Mammary epithelial cell (primary cell): ENCODE measurements around the gene PSEN1.

Source experiments
- CTCF ChIP-seq, 2 donors: IDR thresholded peaks in 1 of 2; conservative IDR thresholded peaks in 1 of 2; 2 replicates each; pipeline ENCODE4 v1.5.1; 2011 to 2012; ENCODE audit warnings: inconsistent platforms in 2 of 2, low read length in 2 of 2, mild to moderate bottlenecking in 2 of 2, control low read depth in 1 of 2, low read depth in 1 of 2; ENCODE audit not compliant: insufficient read depth in 1 of 2; ENCODE audit errors: extremely low read depth in 1 of 2
- EZH2 ChIP-seq: IDR thresholded peaks from 2 replicates; pipeline ENCODE4 v1.6.1; 2012; ENCODE audit warnings: low read length, inconsistent platforms, borderline replicate concordance

DNA sequence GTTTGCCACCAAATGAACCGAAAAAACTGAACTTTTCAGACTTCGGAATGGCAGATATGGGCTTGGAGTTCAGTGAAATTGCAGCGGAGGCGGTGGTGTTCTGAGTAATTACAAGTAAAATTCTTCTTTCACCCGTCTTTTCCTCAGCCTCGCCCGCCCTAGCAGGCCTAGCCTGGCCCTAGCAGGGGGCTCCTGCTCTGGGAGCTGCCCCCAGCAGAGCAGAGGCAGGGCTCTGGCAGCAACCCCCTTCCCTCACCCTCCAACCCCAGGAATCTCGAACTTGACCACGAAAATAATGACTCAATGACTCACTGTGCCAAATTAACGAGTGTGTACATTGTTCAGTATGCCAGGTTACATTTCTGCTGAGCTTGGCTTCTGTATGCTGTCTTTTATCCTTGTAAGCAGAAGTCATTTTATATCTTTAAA lies 102.1 kb downstream of the PSEN1 start:
- no peak for TF ChIP-seq CTCF (conservative IDR thresholded peaks at IDR 0.05 in 1 of 2, IDR thresholded peaks at IDR 0.05 in 1 of 2; ENCODE audit: extremely low read depth in 1 of 2, insufficient read depth in 1 of 2, low read depth in 1 of 2, low read length in 2 of 2)
- TF ChIP-seq EZH2 = no peak
